B cell (primary cell): Measurements from ENCODE around the gene CNOT6. TPM values are rescaled to one million over a fixed set of nuclear protein-coding genes. Genes with fewer than 3 reads are reported as not detected.

ENCODE experiments used
- ATAC-seq: fragments of 200-7000 bp; cut with Tn5 transposase; one replicate; pipeline ENCODE4 v1.10.0; 2021; ENCODE audit warnings: low read depth, mild to moderate bottlenecking, moderate number of reproducible peaks, moderate library complexity
- CTCF ChIA-PET: fragments of 350-600 bp; sonication (Branson Sonifier 250); formaldehyde crosslinking; loops from one replicate; lab custom pipeline; 2021; ENCODE audit warnings: antibody characterized with exemption, inconsistent platforms; lab: Charles Lee
- POLR2A ChIA-PET: fragments of 350-600 bp; sonication (Branson Sonifier 250); formaldehyde crosslinking; loops from one replicate; lab custom pipeline; 2021; ENCODE audit warnings: antibody characterized with exemption; lab: Charles Lee
- DNase-seq: peaks from one replicate; pipeline ENCODE4 v3.0.0; 2013
- H2AFZ ChIP-seq: 2 replicates; pipeline ENCODE4 v1.6.1; 2012; ENCODE audit warnings: mild to moderate bottlenecking, low read depth, low read length; ENCODE audit not compliant: insufficient read depth, poor library complexity, severe bottlenecking
- H3K27ac ChIP-seq, 2 donors: 1 replicate in 1 of 2; 2 replicates in 1 of 2; pipeline ENCODE4 v1.5.1; 2012 to 2013; ENCODE audit warnings: low read length in 2 of 2, mild to moderate bottlenecking in 2 of 2, moderate library complexity in 1 of 2
- H3K27me3 ChIP-seq, 4 experiments: fragments of 200-600 bp in 1 of 4; sonication (generic) in 1 of 4; replicated peaks in 1 of 4; 1 replicate in 2 of 4; 2 replicates in 2 of 4; pipeline versions ENCODE4 v1.6.1 to v1.7.0; 2013 to 2016; ENCODE audit warnings: low read length in 3 of 4, mild to moderate bottlenecking in 2 of 4, mixed read lengths in 1 of 4, moderate library complexity in 1 of 4; ENCODE audit not compliant: insufficient read depth in 4 of 4, control insufficient read depth in 3 of 4; ENCODE audit errors: control extremely low read depth in 1 of 4
- H3K36me3 ChIP-seq, 2 experiments: replicated peaks in 1 of 2; 1 replicate in 1 of 2; 2 replicates in 1 of 2; pipeline versions ENCODE4 v1.6.1 to v1.7.1; 2013; ENCODE audit warnings: low read length in 1 of 2; ENCODE audit not compliant: insufficient read depth in 2 of 2, control insufficient read depth in 1 of 2; ENCODE audit errors: control extremely low read depth in 1 of 2, extremely low read depth in 1 of 2
- H3K4me1 ChIP-seq, 2 donors: fragments of 200-600 bp in 1 of 2; sonication (generic) in 1 of 2; 1 replicate in 1 of 2; 2 replicates in 1 of 2; pipeline versions ENCODE4 v1.5.1 to v1.6.1; 2013 to 2017; ENCODE audit warnings: low read length in 2 of 2; ENCODE audit not compliant: control insufficient read depth in 2 of 2, insufficient read depth in 2 of 2
- H3K4me2 ChIP-seq: replicated peaks from 2 replicates; pipeline ENCODE3; 2012; ENCODE audit warnings: mild to moderate bottlenecking, low read depth, low read length; ENCODE audit not compliant: poor library complexity, severe bottlenecking
- H3K4me3 ChIP-seq, 5 experiments: fragments of 200-600 bp in 1 of 5; sonication (generic) in 1 of 5; 1 replicate in 3 of 5; 2 replicates in 2 of 5; pipeline versions ENCODE4 v1.5.1 to v1.7.0; 2011 to 2016; ENCODE audit warnings: low read length in 4 of 5, mild to moderate bottlenecking in 4 of 5, low read depth in 2 of 5, control low read depth in 1 of 5, moderate library complexity in 1 of 5; ENCODE audit not compliant: insufficient read depth in 1 of 5; ENCODE audit errors: control extremely low read depth in 1 of 5, extremely low read depth in 1 of 5
- H3K79me2 ChIP-seq: fragments of 200-600 bp; sonication (generic); one replicate; pipeline ENCODE4 v1.6.0; 2016; ENCODE audit warnings: low read length; ENCODE audit not compliant: control insufficient read depth, insufficient read depth
- H3K9ac ChIP-seq: fragments of 200-600 bp; sonication (generic); 2 replicates; pipeline ENCODE4 v1.6.1; 2017; ENCODE audit warnings: mild to moderate bottlenecking, low read length, moderate library complexity
- H3K9me3 ChIP-seq, 3 donors: one replicate each; pipeline versions ENCODE4 v1.6.1 to v1.7.1; 2013; ENCODE audit warnings: low read length in 2 of 3; ENCODE audit not compliant: control insufficient read depth in 2 of 3, insufficient read depth in 1 of 3; ENCODE audit errors: control extremely low read depth in 1 of 3
- H4K20me1 ChIP-seq: 2 replicates; pipeline ENCODE4 v1.6.0; 2012; ENCODE audit warnings: mild to moderate bottlenecking, low read length; ENCODE audit not compliant: insufficient read depth, control insufficient read depth, poor library complexity, severe bottlenecking
- H3K27ac Mint-ChIP-seq: one replicate; pipeline ENCODE4 v1.8.0; 2021; ENCODE audit warnings: mixed read lengths
- H3K27me3 Mint-ChIP-seq: one replicate; pipeline ENCODE4 v1.8.0; 2021; ENCODE audit warnings: mixed read lengths
- H3K4me1 Mint-ChIP-seq: one replicate; pipeline ENCODE4 v1.8.0; 2021; ENCODE audit warnings: mixed read lengths
- H3K4me3 Mint-ChIP-seq: one replicate; pipeline ENCODE4 v1.8.0; 2021; ENCODE audit warnings: mixed read lengths
- H3K9me3 Mint-ChIP-seq: one replicate; pipeline ENCODE4 v1.8.0; 2022; ENCODE audit warnings: mixed read lengths; ENCODE audit not compliant: insufficient read depth
- CTCF ChIP-seq: fragments of 200-600 bp; IDR thresholded peaks from one replicate; pipeline ENCODE4 v1.8.0; 2022; ENCODE audit warnings: antibody characterized with exemption, mild to moderate bottlenecking
- EZH2 ChIP-seq: IDR thresholded peaks from 2 replicates; pipeline ENCODE4 v1.6.1; 2012; ENCODE audit warnings: borderline replicate concordance, low read depth, mild to moderate bottlenecking, moderate library complexity, low read length; ENCODE audit not compliant: insufficient read depth, poor library complexity, severe bottlenecking
- WGBS: methylation state at CpG from one replicate; pipeline ENCODE4 v1.1.5; 2013; ENCODE audit warnings: missing lambda C conversion rate; ENCODE audit not compliant: insufficient coverage; 5-methylcytosine and 5-hydroxymethylcytosine counted together
- intact Hi-C: fragments of 100-400 bp; cut with micrococcal nuclease; formaldehyde crosslinking; loops from one replicate; pipeline ENCODE4 v1.10.0; 2022
- polyA plus RNA-seq: library from polyadenylated mRNA; depleted of rRNA; stranded (reverse); fragments of >200 nt; gene quantifications from 2 replicates; pipeline ENCODE4 v1.2.3, GENCODE V29; 2012
- total RNA-seq, 2 donors: library from RNA; stranded (reverse); fragments of 120-200 nt in 1 of 2; gene quantifications; 1 replicate in 1 of 2; 2 replicates in 1 of 2; pipeline versions ENCODE4 v1.2.3 to v1.2.4, GENCODE V29; 2013 to 2022

The CNOT6 gene
- total and polyA plus RNA-seq, 2 donors (not counting 1 experiment from before 2014, with no cell fraction given), result 4.3 to 31.1 TPM

DNA sequence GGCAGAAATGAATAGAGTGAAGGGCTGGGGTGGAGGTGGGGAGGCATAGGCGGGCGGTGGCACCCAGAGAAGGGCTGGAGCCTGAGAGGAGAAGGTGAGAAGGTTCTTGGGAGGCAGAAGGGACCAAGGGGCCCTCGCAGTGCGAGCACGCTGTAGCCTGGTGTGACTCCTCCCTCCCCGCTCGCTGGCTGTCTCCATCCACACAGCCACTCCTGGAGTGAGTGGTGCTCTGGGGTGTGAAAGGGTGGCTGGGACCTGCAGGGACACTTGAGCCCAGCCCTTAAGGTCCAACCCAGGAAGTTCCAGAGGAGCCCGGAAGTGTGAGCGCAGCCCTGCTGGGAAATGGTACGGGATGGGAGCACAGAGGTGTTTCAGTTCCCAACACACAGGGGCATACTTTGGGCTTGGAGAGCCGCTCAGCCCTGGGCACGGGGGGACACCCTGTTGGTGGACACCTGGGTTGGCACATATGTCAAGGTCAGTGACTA, 106.4 kb downstream of the CNOT6 start:
- no peak overlapping the region for H3K4me3 Mint-ChIP-seq
- no peak for DNase-seq
- intact Hi-C loops, result no loop called here

More for the DNA sequence above, 106.4 kb downstream of the CNOT6 start:
- no peak overlapping the region for H3K27ac ChIP-seq
- H4K20me1 ChIP-seq, result no peaks in the 10 kb centered on the region
- no peak for ATAC-seq
- no peak overlapping the region for H3K9ac ChIP-seq
- no peaks in the 10 kb centered on the region for H3K4me1 ChIP-seq
- H3K9me3 Mint-ChIP-seq, result no peaks in the 10 kb centered on the region
- H3K27me3 ChIP-seq, result peaks cover 0 to under 1% (median 0%) of the 10 kb centered on the region in 4 experiments
- CTCF ChIA-PET, result no interaction called here
- no peaks in the 10 kb centered on the region for H3K9me3 ChIP-seq
- no peaks in the 10 kb centered on the region for H3K4me1 Mint-ChIP-seq
- no peaks in the 10 kb centered on the region for H3K79me2 ChIP-seq
- no peaks in the 10 kb centered on the region for H3K27me3 Mint-ChIP-seq
- TF ChIP-seq EZH2, result no peak
- no peak for TF ChIP-seq CTCF
- WGBS, result 93% methylated on average over 10 of the region's 12 CpGs
- no peak overlapping the region for H3K27ac Mint-ChIP-seq
- no peaks in the 10 kb centered on the region for H3K36me3 ChIP-seq
- H3K4me2 ChIP-seq, result no peak overlapping the region
- POLR2A ChIA-PET, result interaction anchor here (0.7 kb wide), 1 partner anchor 623 kb away, joined by 15 read pairs; no protein-coding TSS in a partner anchor
- H2AFZ ChIP-seq, result no peak overlapping the region
- H3K4me3 ChIP-seq, result no peak overlapping the region
